Neuron (in vitro differentiated cells): ENCODE data around the gene TAF1A.

Experiments
- H2AFZ ChIP-seq: one replicate; pipeline ENCODE4 v1.6.1; 2013; ENCODE audit warnings: low read depth, mild to moderate bottlenecking, inconsistent platforms, low read length, moderate library complexity
- H3K27me3 ChIP-seq: one replicate; pipeline ENCODE4 v1.6.1; 2013; ENCODE audit warnings: low read length; ENCODE audit not compliant: insufficient read depth
- H3K36me3 ChIP-seq: one replicate; pipeline ENCODE4 v1.6.1; 2013; ENCODE audit warnings: low read length; ENCODE audit not compliant: insufficient read depth
- H3K4me1 ChIP-seq: one replicate; pipeline ENCODE4 v1.6.1; 2013; ENCODE audit warnings: low read length; ENCODE audit not compliant: insufficient read depth
- H3K4me3 ChIP-seq: 2 replicates; pipeline ENCODE4 v1.5.1; 2013; ENCODE audit warnings: mild to moderate bottlenecking, low read length, moderate library complexity
- H3K9me3 ChIP-seq: one replicate; pipeline ENCODE4 v1.6.1; 2013; ENCODE audit warnings: low read length

TAF1A gene

GRCh38 chr1:222589462-222590302 lies at the start of gene TAF1A:
TAF1A (minus strand) TSS chr1:222589933.
- no peaks in the 10 kb centered on the region for H3K9me3 ChIP-seq
- no peaks in the 10 kb centered on the region for H3K27me3 ChIP-seq
- H3K4me1 ChIP-seq = peaks cover 13% of the 10 kb centered on the region
- H3K36me3 ChIP-seq = peaks cover 23% of the 10 kb centered on the region
- H2AFZ ChIP-seq = peak within 1 kb of the TSS; percentile 97
- peak within 1 kb of the TSS; percentile 92 for H3K4me3 ChIP-seq

DNA sequence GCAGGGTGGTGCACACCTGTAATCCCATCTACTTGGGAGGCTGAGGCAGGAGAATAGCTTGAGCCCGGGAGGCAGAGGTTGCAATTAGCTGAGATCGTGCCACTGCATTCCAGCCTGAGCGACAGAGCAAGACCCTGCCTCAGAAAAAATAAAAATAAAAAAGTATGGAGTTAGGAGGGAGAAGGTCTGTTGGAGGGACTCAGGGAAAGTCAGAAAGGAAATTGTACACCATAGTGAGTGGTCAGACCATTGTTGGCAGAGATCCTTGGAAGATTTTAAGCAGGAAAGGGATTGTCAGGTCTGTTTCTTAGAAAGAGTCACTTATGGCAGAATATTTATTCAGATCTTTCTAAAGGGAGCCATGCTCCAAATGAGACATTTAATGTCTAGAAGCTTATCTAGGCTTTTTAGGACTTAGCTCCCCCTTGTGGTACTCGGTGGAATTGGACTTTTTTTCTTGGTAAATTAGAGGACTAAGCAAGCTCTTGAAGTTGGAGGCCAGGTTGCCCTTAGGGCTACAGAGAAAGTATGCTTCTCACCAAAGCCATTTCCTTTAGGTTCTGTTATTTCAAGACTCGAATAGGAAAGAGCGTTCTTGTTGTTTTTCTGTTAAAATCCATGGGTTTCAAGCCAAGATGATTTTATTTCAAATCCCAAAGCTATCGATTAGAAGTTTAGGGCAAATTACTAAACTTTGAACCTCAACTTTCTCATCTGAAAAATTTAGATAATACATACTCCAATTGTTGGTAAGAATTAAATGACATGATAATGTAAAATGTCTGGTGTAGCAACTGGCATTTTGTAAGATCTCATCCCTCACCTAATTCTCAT lies 44.7 kb upstream of the TAF1A start:
- peaks cover 42% of the 10 kb centered on the region for H3K36me3 ChIP-seq
- H3K4me3 ChIP-seq = no peak overlapping the region
- no peaks in the 10 kb centered on the region for H3K4me1 ChIP-seq
- H3K9me3 ChIP-seq = no peaks in the 10 kb centered on the region
- no peaks in the 10 kb centered on the region for H3K27me3 ChIP-seq
- no peak overlapping the region for H2AFZ ChIP-seq

DNA sequence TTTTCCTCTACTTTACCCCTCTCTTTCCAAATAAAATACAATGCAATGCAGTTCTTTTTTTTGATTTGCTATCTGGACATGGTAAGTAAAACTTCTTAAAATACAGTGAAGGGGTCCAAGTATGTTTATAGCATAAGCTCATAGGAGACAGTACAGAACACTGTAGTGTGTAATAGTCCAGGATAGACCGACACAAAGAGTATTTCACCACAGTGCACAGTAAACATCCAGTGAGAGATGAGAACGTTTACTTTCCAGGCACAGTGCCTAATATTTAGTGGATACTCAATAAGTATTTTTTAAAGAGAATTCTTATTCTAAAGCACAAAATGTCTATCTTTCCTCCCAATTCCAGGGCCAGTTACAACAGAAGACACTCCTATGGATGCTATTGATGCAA lies 43.0 kb upstream of the TAF1A start:
- H2AFZ ChIP-seq = no peak overlapping the region
- peaks cover 56% of the 10 kb centered on the region for H3K36me3 ChIP-seq
- no peaks in the 10 kb centered on the region for H3K27me3 ChIP-seq

DNA sequence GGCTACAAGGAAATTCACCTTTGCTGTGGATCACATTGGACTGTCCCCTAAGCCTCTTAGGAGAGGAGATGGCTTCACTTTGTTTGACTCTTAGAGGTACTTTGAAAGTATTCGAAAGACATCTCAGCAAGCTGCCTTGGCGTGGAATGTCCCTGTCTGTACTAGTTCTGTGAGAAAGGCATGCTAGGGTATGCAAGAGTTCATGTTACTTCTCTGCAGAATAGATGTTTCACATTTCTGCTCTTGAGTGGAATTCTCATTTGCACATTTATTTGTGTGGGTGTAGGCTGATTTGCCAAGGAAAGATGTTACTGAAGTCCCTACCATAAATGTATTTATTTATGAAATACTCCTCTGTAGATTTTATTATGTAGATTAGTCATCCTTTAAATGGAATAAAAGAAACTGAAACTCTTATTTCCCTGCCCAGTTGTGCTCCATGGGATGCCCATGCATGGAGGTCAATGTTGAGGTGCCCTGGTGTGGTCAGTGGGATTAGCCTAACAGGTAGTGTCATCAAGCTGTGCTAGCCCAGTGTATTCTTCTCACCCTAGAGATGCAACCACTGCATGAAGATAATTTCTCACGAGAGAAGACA lies 42.0 kb upstream of the TAF1A start:
- no peak overlapping the region for H3K4me3 ChIP-seq
- no peak overlapping the region for H2AFZ ChIP-seq
- no peaks in the 10 kb centered on the region for H3K4me1 ChIP-seq
- H3K36me3 ChIP-seq = peaks cover 64% of the 10 kb centered on the region
- H3K27me3 ChIP-seq = no peaks in the 10 kb centered on the region
- no peaks in the 10 kb centered on the region for H3K9me3 ChIP-seq

More for the DNA sequence above, 43.0 kb upstream of the TAF1A start:
- Histone ChIP-seq H3K4me1 (no peaks in the 10 kb centered on the region), H3K4me3 (no peak overlapping the region), H3K9me3 (no peaks in the 10 kb centered on the region)

- no peaks in the 10 kb centered on the region for H3K9me3 ChIP-seq
- H3K27me3 ChIP-seq = no peaks in the 10 kb centered on the region
- H3K4me1 ChIP-seq = no peaks in the 10 kb centered on the region
- H2AFZ ChIP-seq = no peak overlapping the region
- H3K4me3 ChIP-seq = no peak overlapping the region
- H3K36me3 ChIP-seq = peaks cover 78% of the 10 kb centered on the region
Observed at GRCh38 chr1:222629921-222630535, 40.3 kb upstream of the TAF1A start.

- Histone ChIP-seq H3K4me3 (no peak overlapping the region), H3K4me1 (no peaks in the 10 kb centered on the region), H3K36me3 (peaks cover 81% of the 10 kb centered on the region), H3K27me3 (no peaks in the 10 kb centered on the region), H2AFZ (no peak overlapping the region), H3K9me3 (no peaks in the 10 kb centered on the region)
Observed at GRCh38 chr1:222627232-222627631, 37.5 kb upstream of the TAF1A start.

- H3K4me3 ChIP-seq = no peak overlapping the region
- H3K36me3 ChIP-seq = peaks cover 63% of the 10 kb centered on the region
- H3K9me3 ChIP-seq = no peaks in the 10 kb centered on the region
Observed at GRCh38 chr1:222624214-222624613, 34.5 kb upstream of the TAF1A start.

GRCh38 chr1:222623458-222623857 lies 33.7 kb upstream of the TAF1A start:
- no peaks in the 10 kb centered on the region for H3K27me3 ChIP-seq
- H2AFZ ChIP-seq = no peak overlapping the region
- no peaks in the 10 kb centered on the region for H3K9me3 ChIP-seq
- H3K4me1 ChIP-seq = peaks cover 7% of the 10 kb centered on the region
- H3K4me3 ChIP-seq = no peak overlapping the region
- H3K36me3 ChIP-seq = peaks cover 55% of the 10 kb centered on the region

More at GRCh38 chr1:222624214-222624613, 34.5 kb upstream of the TAF1A start:
- no peak overlapping the region for H2AFZ ChIP-seq
- H3K27me3 ChIP-seq = no peaks in the 10 kb centered on the region
- H3K4me1 ChIP-seq = peaks cover 7% of the 10 kb centered on the region

GRCh38 chr1:222622765-222623164 lies 33.0 kb upstream of the TAF1A start:
- H3K9me3 ChIP-seq = no peaks in the 10 kb centered on the region
- peaks cover 7% of the 10 kb centered on the region for H3K4me1 ChIP-seq
- no peaks in the 10 kb centered on the region for H3K27me3 ChIP-seq
- H3K4me3 ChIP-seq = no peak overlapping the region
- peaks cover 48% of the 10 kb centered on the region for H3K36me3 ChIP-seq
- H2AFZ ChIP-seq = no peak overlapping the region

- no peaks in the 10 kb centered on the region for H3K9me3 ChIP-seq
- no peak overlapping the region for H3K4me3 ChIP-seq
- H3K4me1 ChIP-seq = peaks cover 12% of the 10 kb centered on the region
- peaks cover 31% of the 10 kb centered on the region for H3K36me3 ChIP-seq
- H2AFZ ChIP-seq = no peak overlapping the region
- no peaks in the 10 kb centered on the region for H3K27me3 ChIP-seq
Observed at GRCh38 chr1:222620566-222620965, 30.8 kb upstream of the TAF1A start.

DNA sequence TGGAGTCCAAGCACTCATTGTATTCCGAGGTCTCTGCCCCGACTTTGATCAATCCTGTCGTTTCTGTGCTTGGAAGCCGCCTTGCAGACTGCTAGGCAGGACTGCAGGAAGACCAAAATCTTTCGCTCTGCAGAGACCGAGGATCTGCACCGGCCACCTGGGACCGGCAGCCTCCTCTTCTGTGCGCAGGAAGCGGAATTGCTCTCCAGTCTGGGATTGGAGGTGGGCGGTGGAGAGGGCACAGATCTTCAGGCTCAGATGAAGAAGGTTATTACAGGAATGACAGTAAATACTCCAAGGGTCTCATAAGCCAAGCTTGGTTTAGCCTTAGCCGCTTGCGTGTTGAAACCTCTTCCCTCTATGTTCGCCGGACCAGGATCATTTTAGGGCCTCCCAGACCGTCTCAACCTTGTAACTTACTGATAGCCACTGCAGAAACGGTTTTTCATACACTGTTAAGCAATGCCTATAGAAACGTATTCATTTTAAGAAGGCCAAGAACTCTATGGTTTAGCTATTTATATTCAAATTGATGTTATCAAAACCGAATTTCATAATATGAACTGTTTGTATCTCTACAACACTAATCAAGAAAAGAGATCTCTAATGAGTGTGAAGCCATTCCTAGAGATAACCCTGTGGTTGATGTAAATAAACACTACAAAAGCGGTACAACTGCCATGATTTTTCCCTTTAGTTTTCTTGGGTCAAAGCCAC lies 29.3 kb upstream of the TAF1A start:
- Histone ChIP-seq H3K4me1 (peaks cover 12% of the 10 kb centered on the region), H3K36me3 (peaks cover 21% of the 10 kb centered on the region), H2AFZ (peak overlapping the region; percentile 1), H3K27me3 (no peaks in the 10 kb centered on the region), H3K4me3 (peak overlapping the region; percentile 76), H3K9me3 (no peaks in the 10 kb centered on the region)
